ENCODE measurements around the gene GPR27. TPM values are rescaled to one million over a fixed set of nuclear protein-coding genes. Genes with fewer than 3 reads are reported as not detected.

Gene GPR27
- total RNA-seq, 3 donors from 2014 or later (not counting 1 experiment from before 2014, with no cell fraction given) = 0.14 to 2.8 TPM; not detected in 1

DNA sequence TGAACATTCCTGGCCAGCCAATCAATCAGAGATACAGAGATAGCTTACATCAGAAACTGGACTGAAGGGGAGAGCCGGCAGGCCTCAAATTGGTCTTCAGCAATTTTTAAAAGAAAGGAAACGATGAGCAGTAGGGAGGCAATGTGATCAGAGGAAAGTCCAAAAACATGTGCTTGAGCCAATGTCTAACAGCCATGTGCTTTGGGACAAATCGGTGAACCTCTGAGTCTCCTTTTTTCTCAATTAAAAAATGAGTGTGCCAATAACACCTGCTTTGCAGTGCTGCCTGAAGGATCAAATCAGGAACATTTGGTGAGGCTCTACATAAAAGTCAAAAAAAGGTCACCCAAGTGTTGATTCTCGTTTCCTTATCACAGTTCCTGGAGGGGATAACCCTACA, 21.0 kb upstream of the GPR27 start:
- H3K36me3 Mint-ChIP-seq = peaks cover 7% of the 10 kb centered on the region
- WGBS (ENCODE audit: insufficient coverage) = 88% methylated on average over 4 of the region's 4 CpGs
- TF ChIP-seq, protein P1, sequence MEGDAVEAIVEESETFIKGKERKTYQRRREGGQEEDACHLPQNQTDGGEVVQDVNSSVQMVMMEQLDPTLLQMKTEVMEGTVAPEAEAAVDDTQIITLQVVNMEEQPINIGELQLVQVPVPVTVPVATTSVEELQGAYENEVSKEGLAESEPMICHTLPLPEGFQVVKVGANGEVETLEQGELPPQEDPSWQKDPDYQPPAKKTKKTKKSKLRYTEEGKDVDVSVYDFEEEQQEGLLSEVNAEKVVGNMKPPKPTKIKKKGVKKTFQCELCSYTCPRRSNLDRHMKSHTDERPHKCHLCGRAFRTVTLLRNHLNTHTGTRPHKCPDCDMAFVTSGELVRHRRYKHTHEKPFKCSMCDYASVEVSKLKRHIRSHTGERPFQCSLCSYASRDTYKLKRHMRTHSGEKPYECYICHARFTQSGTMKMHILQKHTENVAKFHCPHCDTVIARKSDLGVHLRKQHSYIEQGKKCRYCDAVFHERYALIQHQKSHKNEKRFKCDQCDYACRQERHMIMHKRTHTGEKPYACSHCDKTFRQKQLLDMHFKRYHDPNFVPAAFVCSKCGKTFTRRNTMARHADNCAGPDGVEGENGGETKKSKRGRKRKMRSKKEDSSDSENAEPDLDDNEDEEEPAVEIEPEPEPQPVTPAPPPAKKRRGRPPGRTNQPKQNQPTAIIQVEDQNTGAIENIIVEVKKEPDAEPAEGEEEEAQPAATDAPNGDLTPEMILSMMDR (IDR thresholded peaks at IDR 0.05) = no peak

DNA sequence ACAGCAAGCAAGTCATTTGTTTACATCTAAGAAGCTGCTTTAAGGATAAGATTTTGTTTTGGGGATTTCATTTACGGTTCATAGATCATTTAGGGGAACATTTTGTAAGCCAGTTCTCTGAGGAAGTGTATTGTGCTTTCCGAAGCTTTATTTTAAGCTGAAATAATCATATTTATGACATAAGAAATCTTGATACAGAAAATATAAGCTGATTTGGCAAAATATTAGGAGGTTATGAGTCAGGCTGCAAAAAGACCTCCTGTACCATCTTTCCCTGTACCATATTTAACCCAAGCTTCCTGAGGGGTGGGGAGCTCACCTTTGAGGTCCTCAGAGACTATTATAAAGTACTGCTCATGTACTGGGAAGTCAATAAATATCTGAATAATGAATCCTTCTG, 20.3 kb upstream of the GPR27 start:
- Mint-ChIP-seq H3K27me3 (ENCODE audit: low read depth in 2 of 2) (peaks cover 12 to 24% of the 10 kb centered on the region in 2 donors), H3K36me3 (peaks cover 9% of the 10 kb centered on the region)
- intact Hi-C loops (cut with micrococcal nuclease) = no loop called here

More for the DNA sequence above, 21.0 kb upstream of the GPR27 start:
- H3K27ac ChIP-seq (ENCODE audit: low read length) = no peak overlapping the region
- Mint-ChIP-seq H3K4me1 (peaks cover 7 to 11% of the 10 kb centered on the region in 2 donors), H3K9me3 (peaks cover 0 to 2% of the 10 kb centered on the region in 2 donors), H3K27me3 (ENCODE audit: low read depth in 2 of 2) (peaks cover 12 to 17% of the 10 kb centered on the region in 2 donors), H3K27ac (no peak overlapping the region), H3K4me3 (no peak overlapping the region)
- H3K9me3 ChIP-seq (ENCODE audit: control insufficient read depth, insufficient read depth, low read length) = no peaks in the 10 kb centered on the region
- no peaks in the 10 kb centered on the region for H3K36me3 ChIP-seq (ENCODE audit: control insufficient read depth, insufficient read depth, low read length)
- peaks cover 13% of the 10 kb centered on the region for H3K4me1 ChIP-seq (ENCODE audit: control insufficient read depth, insufficient read depth, low read length)
- H3K4me3 ChIP-seq (ENCODE audit: low read length) = no peak overlapping the region
- no peak for DNase-seq
- ATAC-seq = no peak
- intact Hi-C loops (cut with micrococcal nuclease) = no loop called here
- no peaks in the 10 kb centered on the region for H3K27me3 ChIP-seq (ENCODE audit: control insufficient read depth, insufficient read depth, low read length)

DNA sequence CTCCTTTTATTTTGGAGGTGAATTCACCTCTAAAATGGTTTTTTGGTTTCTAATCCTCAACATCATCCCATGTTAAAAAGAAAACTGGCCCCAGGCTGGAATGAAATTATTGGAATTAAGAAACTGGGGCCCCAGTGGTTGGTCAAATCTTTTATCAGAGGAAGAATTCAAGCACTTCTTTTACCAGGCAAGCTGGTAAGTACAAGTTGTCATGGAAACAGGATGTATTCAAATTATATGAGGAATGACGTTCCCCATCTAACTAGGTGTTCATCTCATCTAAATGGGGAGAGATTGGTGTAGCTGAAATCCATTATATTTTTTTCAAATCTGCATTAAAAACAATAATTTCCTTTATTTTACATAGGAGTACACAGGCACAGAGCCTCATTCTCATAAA, 18.8 kb upstream of the GPR27 start:
- H3K4me3 Mint-ChIP-seq = no peak overlapping the region
- TF ChIP-seq, protein P1 (IDR thresholded peaks at IDR 0.05) = no peak
- H3K4me1 Mint-ChIP-seq = peaks cover 3 to 5% of the 10 kb centered on the region in 2 donors
- Histone ChIP-seq H3K4me3 (ENCODE audit: low read length) (no peak overlapping the region), H3K27me3 (ENCODE audit: control insufficient read depth, insufficient read depth, low read length) (no peaks in the 10 kb centered on the region), H3K9me3 (ENCODE audit: control insufficient read depth, insufficient read depth, low read length) (no peaks in the 10 kb centered on the region), H3K36me3 (ENCODE audit: control insufficient read depth, insufficient read depth, low read length) (no peaks in the 10 kb centered on the region), H3K27ac (ENCODE audit: low read length) (no peak overlapping the region), H3K4me1 (ENCODE audit: control insufficient read depth, insufficient read depth, low read length) (peaks cover 5% of the 10 kb centered on the region)
- H3K27ac Mint-ChIP-seq = no peak overlapping the region
- peaks cover 9% of the 10 kb centered on the region for H3K36me3 Mint-ChIP-seq
- intact Hi-C loops (cut with micrococcal nuclease) = no loop called here
- WGBS (ENCODE audit: insufficient coverage) = no CpG with 5 or more reads among the region's 1 CpG
- H3K27me3 Mint-ChIP-seq (ENCODE audit: low read depth in 2 of 2) = peaks cover 17 to 31% of the 10 kb centered on the region in 2 donors
- H3K9me3 Mint-ChIP-seq = peaks cover 0 to 2% of the 10 kb centered on the region in 2 donors
- DNase-seq (no peak), ATAC-seq (no peak)

More for the DNA sequence above, 20.3 kb upstream of the GPR27 start:
- no peaks in the 10 kb centered on the region for H3K36me3 ChIP-seq (ENCODE audit: control insufficient read depth, insufficient read depth, low read length)
- H3K27ac ChIP-seq (ENCODE audit: low read length) = no peak overlapping the region
- Mint-ChIP-seq H3K4me1 (peaks cover 7 to 11% of the 10 kb centered on the region in 2 donors), H3K27ac (no peak overlapping the region), H3K4me3 (no peak overlapping the region), H3K9me3 (peaks cover 0 to 2% of the 10 kb centered on the region in 2 donors)
- no peak overlapping the region for H3K4me3 ChIP-seq (ENCODE audit: low read length)
- no peaks in the 10 kb centered on the region for H3K27me3 ChIP-seq (ENCODE audit: control insufficient read depth, insufficient read depth, low read length)
- DNase-seq = no peak
- TF ChIP-seq, protein P1 (IDR thresholded peaks at IDR 0.05) = no peak
- no peak for ATAC-seq
- H3K4me1 ChIP-seq (ENCODE audit: control insufficient read depth, insufficient read depth, low read length) = peaks cover 13% of the 10 kb centered on the region
- H3K9me3 ChIP-seq (ENCODE audit: control insufficient read depth, insufficient read depth, low read length) = no peaks in the 10 kb centered on the region
- 67% methylated on average over 1 of the region's 2 CpGs for WGBS (ENCODE audit: insufficient coverage)

DNA sequence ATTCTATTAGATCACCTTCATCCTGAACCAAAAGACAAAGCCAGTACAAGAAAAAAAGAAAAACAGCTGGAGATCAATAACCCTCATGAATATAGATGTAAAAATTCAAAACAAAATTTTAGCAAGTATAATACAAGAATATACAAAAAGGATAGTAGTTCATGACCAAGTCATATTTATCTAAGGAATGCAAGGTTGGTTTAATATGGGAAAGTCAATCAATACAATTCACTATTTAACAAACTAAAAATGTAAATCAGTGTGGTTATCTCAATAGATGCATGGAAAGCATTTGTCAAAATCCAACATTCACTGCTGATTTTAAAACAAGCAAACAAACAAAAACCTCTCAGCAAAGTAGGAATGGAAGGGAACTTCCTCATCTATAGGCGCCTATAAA, 11.0 kb upstream of the GPR27 start:
- TF ChIP-seq, protein P1 (IDR thresholded peaks at IDR 0.05) = no peak
- Mint-ChIP-seq H3K4me1 (no peaks in the 10 kb centered on the region), H3K4me3 (no peak overlapping the region), H3K27me3 (ENCODE audit: low read depth in 2 of 2) (peaks cover 18 to 35% of the 10 kb centered on the region in 2 donors), H3K27ac (no peak overlapping the region), H3K9me3 (peaks cover 4 to 12% of the 10 kb centered on the region in 2 donors), H3K36me3 (peaks cover 25% of the 10 kb centered on the region)
- no CpG with 5 or more reads among the region's 1 CpG for WGBS (ENCODE audit: insufficient coverage)
- Histone ChIP-seq H3K27me3 (ENCODE audit: control insufficient read depth, insufficient read depth, low read length) (no peaks in the 10 kb centered on the region), H3K4me1 (ENCODE audit: control insufficient read depth, insufficient read depth, low read length) (no peaks in the 10 kb centered on the region), H3K27ac (ENCODE audit: low read length) (no peak overlapping the region), H3K36me3 (ENCODE audit: control insufficient read depth, insufficient read depth, low read length) (no peaks in the 10 kb centered on the region), H3K4me3 (ENCODE audit: low read length) (no peak overlapping the region), H3K9me3 (ENCODE audit: control insufficient read depth, insufficient read depth, low read length) (no peaks in the 10 kb centered on the region)
- ATAC-seq (no peak), DNase-seq (no peak)
- intact Hi-C loops (cut with micrococcal nuclease) = no loop called here

All from natural killer cell (primary cell).